ENCODE results near the gene ZCCHC14.
"Not testable (repeated sequence)": the region's sequence is repeated elsewhere in the genome, so short reads cannot be mapped to it uniquely, and the experiment has no call there.

The ZCCHC14 gene

GRCh38 chr16:87382023-87382785 is 110.6 kb downstream of the ZCCHC14 start:
- no peak for DNase-seq (ENCODE audit: low spot score)

DNA sequence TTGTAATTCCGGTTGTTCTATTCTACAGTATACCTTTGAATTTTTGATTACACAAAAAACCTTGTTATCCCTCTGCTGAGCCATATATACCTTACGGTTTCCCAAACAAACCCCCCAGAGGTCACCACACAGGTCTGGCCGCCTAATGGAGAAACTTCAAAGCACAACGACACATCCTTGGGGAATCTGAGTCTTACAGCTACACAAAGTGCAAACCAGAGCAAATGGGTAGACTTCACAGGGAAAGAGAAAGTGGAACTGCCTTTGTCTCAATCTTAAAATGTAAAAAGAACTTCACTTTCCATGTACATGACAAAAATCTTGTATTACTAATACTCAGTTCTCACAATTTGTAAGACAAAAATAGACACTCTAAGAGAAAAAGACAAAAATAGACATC is 111.9 kb downstream of the ZCCHC14 start:
- no peak for DNase-seq (ENCODE audit: low spot score)

DNA sequence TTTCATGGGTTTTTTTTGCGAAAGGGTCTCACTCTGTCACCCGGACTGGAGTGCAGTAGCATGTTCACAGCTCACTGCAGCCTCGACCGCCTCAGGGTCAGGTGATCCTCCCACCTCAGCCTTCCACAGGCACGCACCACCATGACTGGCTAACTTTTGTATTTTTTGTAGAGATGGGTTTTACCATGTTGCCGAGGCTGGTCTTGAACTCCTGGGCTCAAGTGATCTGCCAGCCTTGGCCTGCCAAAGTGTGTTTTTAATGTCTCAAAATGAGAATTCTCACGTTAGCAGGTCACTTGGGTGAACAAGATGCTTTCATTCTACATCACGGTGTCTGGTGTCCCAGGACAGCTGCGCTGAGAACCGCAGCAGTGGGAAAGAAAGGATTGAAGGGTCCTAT is 112.4 kb downstream of the ZCCHC14 start:
- no peak for DNase-seq (ENCODE audit: low spot score)

- DNase-seq (ENCODE audit: low spot score) = not testable (repeated sequence)
These were observed 113.5 kb downstream of the ZCCHC14 start for GRCh38 chr16:87379312-87379752.

DNA sequence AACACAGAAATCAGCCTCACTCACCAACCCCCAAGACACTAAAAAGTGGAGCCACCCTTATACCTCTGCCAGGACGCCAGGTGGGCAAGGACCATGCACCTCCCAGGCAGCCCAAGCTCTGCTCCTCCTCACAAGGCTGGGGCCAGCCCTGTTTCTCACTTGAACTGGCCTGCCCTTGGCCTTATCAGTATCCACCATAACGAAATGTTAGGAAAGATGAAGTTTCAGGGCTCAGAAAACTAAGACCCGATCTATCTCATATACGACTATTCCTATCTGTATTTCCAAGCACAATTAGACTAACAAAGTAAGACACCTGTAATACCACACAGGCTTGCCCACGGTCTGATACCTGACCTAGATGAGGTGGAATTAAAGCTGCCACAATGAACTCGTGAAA is 116.2 kb downstream of the ZCCHC14 start:
- no peak for DNase-seq (ENCODE audit: low spot score)

GRCh38 chr16:87375426-87376135 is 117.2 kb downstream of the ZCCHC14 start:
- DNase-seq (ENCODE audit: low spot score) = no peak

GRCh38 chr16:87374313-87374712 is 118.5 kb downstream of the ZCCHC14 start:
- no peak for DNase-seq (ENCODE audit: low spot score)

DNA sequence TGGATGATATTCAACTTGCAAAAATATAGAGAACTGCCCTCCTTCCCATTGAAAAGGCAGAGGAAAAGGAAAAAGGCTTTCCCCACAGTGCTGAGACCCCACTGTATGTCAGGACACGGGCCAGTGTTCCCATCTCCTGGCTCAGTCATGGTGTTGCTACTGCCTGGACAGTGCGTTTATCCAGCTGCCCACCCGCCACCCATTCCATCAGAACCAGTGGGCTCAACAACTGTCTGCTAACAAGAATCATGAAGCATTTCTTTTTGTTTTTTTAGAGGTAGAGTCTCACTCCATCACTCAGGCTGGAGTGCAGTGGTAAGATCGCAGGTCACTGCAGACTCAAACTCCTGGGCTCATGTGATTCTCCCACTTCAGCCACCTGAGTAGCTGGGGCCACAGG is 120.5 kb downstream of the ZCCHC14 start:
- DNase-seq (ENCODE audit: low spot score) = no peak

DNA sequence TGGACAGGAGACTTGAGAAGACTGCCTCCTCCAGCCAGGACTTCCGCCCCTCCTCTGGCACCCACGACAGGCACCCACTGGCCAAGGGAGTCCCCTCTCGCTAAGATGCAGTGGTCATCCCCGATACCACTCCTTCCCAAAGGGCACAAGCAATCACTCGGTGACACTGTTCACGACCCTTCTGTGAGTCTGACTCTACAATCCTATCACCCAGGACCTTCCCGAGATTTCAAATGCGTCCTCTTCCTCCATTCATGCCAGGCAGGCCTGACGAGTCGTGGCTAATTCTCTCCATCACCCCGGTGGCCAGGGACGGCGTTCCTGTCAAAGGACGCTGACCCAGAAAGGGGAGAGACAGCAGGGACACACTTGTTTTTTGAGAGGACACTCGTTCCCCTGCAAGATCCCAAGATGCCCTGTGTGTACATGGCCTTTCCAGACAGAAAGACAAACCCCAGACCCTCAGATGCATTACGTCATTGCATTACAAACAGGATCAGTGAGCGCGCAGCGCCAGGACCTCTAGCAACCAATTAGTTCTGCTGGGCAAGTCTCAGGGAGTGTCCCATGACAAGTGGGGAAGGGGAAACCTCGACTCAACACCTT is 121.5 kb downstream of the ZCCHC14 start:
- no peak for DNase-seq (ENCODE audit: low spot score)

DNA sequence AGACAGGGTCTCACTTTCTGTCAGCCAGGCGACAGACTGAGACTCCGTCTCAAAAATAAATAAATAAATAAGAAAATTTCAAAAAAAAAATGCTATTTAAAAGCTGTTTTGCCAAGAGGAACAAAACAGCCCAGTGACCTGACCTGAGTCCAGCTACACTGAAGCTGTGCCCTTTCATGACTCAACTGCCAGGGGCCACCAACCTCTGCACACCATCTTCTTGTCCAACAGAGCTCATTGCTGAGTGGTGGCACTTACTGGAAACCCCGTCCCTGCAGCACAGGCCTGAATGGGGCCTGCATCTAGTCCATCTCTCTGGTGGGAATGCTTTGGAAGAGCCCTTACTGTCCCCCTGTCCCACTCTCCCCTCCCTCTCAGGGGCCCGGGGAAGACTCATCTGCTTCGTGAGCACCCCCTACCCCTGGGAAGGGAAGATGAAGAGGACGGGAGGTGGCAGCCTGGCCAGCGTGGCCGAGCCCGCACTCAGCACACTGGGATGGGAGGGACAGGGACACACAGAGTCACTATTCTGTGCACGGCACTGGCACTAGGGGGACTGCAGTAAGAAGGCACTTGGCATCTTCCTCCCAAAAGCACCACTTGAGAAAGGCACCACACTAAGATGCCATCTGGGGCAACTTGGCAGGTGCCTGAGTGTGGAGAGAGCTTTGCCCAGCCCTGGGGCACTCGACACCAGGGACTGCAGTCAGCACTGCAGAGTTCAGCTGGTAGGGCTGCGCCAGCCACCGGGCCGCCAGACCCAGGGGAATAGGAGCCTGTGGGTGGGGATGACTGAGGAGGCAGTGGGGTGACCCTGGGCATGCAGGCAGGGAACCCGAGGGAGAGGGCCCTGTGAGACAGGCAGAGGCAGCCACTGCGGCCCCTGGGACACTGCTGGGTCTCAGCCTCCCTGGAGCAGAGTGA is 122.8 kb downstream of the ZCCHC14 start:
- no peak for DNase-seq (ENCODE audit: low spot score)

GRCh38 chr16:87369117-87369765 is 123.6 kb downstream of the ZCCHC14 start:
- no peak for DNase-seq (ENCODE audit: low spot score)

DNA sequence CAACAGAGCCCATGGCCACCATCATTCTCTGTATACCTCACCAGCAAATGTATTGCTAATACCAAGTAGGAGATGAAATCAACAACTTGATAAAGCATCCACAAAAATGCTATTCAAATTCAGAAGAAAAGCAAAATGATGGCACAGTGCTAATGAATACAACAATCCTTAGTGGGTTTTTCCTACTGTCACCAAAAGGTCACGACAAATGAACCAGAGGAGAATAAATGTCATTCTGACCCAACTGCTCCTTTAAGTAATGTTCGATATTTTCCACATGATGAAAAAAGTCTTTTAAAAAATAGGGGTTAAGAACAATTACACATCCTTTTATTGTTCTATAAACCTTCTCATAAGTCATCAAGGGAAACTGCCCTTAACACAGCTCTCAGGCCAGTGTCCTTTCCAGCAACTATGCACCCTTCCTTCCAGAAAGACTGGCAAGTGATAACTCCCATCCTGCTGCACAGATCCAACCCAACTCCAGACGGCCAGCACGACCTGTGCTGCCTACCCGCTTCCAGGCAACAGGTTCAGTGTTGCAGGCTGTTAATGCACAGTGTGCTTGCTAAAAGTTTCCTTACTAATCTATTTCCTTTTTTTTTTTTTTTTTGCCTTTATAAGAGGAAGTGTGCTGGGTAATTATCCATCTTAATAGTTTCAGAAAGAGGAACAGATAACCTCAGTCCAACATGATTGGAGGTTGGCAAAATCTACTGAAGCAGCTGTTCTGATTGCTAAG is 124.6 kb downstream of the ZCCHC14 start:
- DNase-seq (ENCODE audit: low spot score) = no peak

- no peak for DNase-seq (ENCODE audit: low spot score)
These were observed 125.3 kb downstream of the ZCCHC14 start for GRCh38 chr16:87367529-87367928.

GRCh38 chr16:87366930-87367329 is 125.9 kb downstream of the ZCCHC14 start:
- no peak for DNase-seq (ENCODE audit: low spot score)

- DNase-seq (ENCODE audit: low spot score) = no peak
These were observed 126.5 kb downstream of the ZCCHC14 start for GRCh38 chr16:87366288-87366687.

GRCh38 chr16:87365021-87365713 is 127.7 kb downstream of the ZCCHC14 start:
- DNase-seq (ENCODE audit: low spot score) = no peak

DNA sequence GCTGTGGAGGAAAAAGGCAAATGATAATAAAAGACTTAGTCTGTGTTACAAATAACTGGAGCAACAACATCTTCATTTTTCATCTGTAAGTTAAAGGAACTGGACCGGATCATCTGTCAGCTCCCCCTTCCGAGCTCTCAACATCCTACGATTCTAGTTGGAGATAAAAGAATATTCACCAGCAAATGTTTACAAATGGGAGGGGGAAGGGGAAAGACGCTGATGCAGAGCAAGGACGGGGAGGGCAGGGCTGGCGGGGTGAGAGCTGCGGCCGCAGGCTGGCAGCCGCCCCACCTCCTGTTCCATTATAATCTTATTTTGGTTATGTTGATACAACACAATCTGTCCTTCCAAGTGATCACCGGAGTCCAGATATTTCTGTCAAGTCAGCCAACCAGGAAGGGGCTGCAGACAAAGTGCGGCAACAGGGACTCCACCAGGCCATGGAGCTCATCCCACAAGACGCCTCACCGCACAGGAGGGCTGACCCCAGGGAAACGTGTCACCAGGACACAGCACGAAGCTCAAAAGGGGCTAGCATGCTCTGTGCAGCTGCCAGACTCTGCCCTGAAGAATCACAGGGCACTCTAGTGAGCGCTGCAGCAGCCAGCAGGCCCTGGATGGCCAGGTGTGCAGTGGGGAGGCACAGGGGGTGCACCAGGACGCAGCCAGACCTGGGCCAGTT is 128.9 kb downstream of the ZCCHC14 start:
- no peak for DNase-seq (ENCODE audit: low spot score)

GRCh38 chr16:87362828-87363559 is 129.8 kb downstream of the ZCCHC14 start:
- DNase-seq (ENCODE audit: low spot score) = not testable (repeated sequence)
